ENCODE results near the gene VPS37D. TPM values are rescaled to one million over a fixed set of nuclear protein-coding genes. Genes with fewer than 3 reads are reported as not detected.

The VPS37D gene
- total and polyA plus RNA-seq, 2 donors (not counting 1 experiment from before 2014, with no cell fraction given) = 0.10 to 0.71 TPM

DNA sequence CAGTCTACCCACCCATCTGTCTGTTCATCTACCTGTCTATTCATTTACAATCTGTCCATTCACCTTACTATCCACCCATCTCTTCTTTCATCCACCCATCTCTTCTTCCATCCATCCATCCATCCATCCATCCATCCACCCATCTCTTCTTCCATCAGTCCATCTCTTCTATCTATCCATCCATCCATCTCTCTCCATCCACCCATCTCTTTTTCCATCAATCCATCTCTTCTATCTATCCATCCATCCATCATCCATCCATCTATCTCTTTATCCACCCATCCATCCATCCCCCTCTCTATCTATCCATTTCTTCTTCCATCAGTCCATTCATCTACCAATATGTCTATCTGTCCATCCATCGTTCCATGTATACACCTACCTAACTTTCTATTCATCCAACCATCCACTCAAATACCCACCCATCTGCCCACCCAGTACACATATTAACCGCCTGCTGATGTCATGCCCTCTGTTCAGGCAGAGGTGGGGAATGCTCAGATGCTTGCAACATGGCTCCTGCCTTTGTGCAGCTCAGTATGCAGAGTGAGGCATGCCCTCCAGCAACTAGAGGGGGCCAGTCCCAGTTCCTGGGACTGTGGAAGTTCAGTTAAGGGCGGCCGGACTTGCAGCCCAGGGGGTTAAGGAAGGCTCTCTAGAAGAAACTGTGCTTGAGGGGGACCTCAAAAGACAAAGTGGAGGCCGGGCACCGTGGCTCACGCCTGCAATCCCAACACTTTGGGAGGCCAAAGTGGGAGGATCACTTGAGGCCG, 32.0 kb upstream of the VPS37D start:
- DNase-seq = no peak
- Histone ChIP-seq H3K4me2 (replicated peaks; ENCODE audit: low read depth, low read length, poor library complexity, severe bottlenecking) (no peak overlapping the region), H4K20me1 (ENCODE audit: control insufficient read depth, insufficient read depth, low read length, poor library complexity, severe bottlenecking) (no peaks in the 10 kb centered on the region), H3K9ac (ENCODE audit: low read length) (no peak overlapping the region), H3K27me3 (replicated peaks in 1 of 4; ENCODE audit: control extremely low read depth in 1 of 4, control insufficient read depth in 3 of 4, insufficient read depth in 4 of 4, low read length in 3 of 4) (peaks cover 0 to 24% (median 9%) of the 10 kb centered on the region in 4 experiments), H3K4me3 (ENCODE audit: control extremely low read depth in 1 of 5, extremely low read depth in 1 of 5, insufficient read depth in 1 of 5, low read depth in 2 of 5, low read length in 4 of 5) (no peak overlapping the region), H3K9me3 (ENCODE audit: control extremely low read depth in 1 of 3, control insufficient read depth in 2 of 3, insufficient read depth in 1 of 3, low read length in 2 of 3) (peaks cover 0 to under 1% (median under 1%) of the 10 kb centered on the region in 3 donors), H3K36me3 (replicated peaks in 1 of 2; ENCODE audit: control extremely low read depth in 1 of 2, control insufficient read depth in 1 of 2, extremely low read depth in 1 of 2, insufficient read depth in 2 of 2, low read length in 1 of 2) (no peaks in the 10 kb centered on the region), H3K27ac (ENCODE audit: low read length in 2 of 2) (no peak overlapping the region), H3K4me1 (ENCODE audit: control insufficient read depth in 2 of 2, insufficient read depth in 2 of 2, low read length in 2 of 2) (no peaks in the 10 kb centered on the region), H3K79me2 (ENCODE audit: control insufficient read depth, insufficient read depth, low read length) (no peaks in the 10 kb centered on the region), H2AFZ (ENCODE audit: insufficient read depth, low read depth, low read length, poor library complexity, severe bottlenecking) (no peak overlapping the region)
- TF ChIP-seq, protein P1, sequence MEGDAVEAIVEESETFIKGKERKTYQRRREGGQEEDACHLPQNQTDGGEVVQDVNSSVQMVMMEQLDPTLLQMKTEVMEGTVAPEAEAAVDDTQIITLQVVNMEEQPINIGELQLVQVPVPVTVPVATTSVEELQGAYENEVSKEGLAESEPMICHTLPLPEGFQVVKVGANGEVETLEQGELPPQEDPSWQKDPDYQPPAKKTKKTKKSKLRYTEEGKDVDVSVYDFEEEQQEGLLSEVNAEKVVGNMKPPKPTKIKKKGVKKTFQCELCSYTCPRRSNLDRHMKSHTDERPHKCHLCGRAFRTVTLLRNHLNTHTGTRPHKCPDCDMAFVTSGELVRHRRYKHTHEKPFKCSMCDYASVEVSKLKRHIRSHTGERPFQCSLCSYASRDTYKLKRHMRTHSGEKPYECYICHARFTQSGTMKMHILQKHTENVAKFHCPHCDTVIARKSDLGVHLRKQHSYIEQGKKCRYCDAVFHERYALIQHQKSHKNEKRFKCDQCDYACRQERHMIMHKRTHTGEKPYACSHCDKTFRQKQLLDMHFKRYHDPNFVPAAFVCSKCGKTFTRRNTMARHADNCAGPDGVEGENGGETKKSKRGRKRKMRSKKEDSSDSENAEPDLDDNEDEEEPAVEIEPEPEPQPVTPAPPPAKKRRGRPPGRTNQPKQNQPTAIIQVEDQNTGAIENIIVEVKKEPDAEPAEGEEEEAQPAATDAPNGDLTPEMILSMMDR (IDR thresholded peaks at IDR 0.05) = no peak
- no peak for TF ChIP-seq EZH2 (IDR thresholded peaks at IDR 0.05; ENCODE audit: borderline replicate concordance, insufficient read depth, low read depth, low read length, poor library complexity, severe bottlenecking)
- intact Hi-C loops (cut with micrococcal nuclease) = no loop called here
- CTCF ChIA-PET = no interaction called here
- POLR2A ChIA-PET = no interaction called here
- no peak overlapping the region for H3K27ac Mint-ChIP-seq
- 95% methylated on average over 5 of the region's 8 CpGs for WGBS (ENCODE audit: insufficient coverage)
- peaks cover 28% of the 10 kb centered on the region for H3K27me3 Mint-ChIP-seq
- no peaks in the 10 kb centered on the region for H3K4me1 Mint-ChIP-seq
- no peaks in the 10 kb centered on the region for H3K9me3 Mint-ChIP-seq (ENCODE audit: insufficient read depth)
- no peak overlapping the region for H3K4me3 Mint-ChIP-seq
- no peak for ATAC-seq (ENCODE audit: low read depth)

DNA sequence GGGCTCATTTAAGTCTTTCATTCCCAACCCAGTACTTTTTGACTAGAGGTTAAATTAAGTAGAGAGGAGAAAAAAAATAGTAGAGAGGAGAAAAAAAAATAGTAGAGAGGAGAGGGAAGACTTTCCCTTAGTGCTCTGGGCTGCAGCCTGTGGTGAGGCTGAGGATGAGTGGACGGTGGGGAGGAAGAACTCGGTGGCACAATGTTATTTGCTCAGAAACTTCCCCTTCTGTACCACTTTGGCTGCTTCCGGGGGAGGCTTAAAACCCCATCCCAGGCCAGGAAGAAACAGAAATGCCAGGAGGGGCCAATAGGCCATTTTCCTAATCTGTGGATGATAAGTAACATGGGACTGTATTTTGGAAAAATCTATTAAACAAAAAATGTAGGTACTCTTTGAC, 28.7 kb upstream of the VPS37D start:
- H3K4me1 Mint-ChIP-seq = no peaks in the 10 kb centered on the region
- WGBS (ENCODE audit: insufficient coverage) = no CpG with 5 or more reads among the region's 3 CpGs
- no peak overlapping the region for H3K27ac Mint-ChIP-seq
- Histone ChIP-seq H3K4me1 (ENCODE audit: control insufficient read depth in 2 of 2, insufficient read depth in 2 of 2, low read length in 2 of 2) (no peaks in the 10 kb centered on the region), H3K9me3 (ENCODE audit: control extremely low read depth in 1 of 3, control insufficient read depth in 2 of 3, insufficient read depth in 1 of 3, low read length in 2 of 3) (peaks cover 0 to 21% (median 9%) of the 10 kb centered on the region in 3 donors), H2AFZ (ENCODE audit: insufficient read depth, low read depth, low read length, poor library complexity, severe bottlenecking) (no peak overlapping the region), H3K36me3 (replicated peaks in 1 of 2; ENCODE audit: control extremely low read depth in 1 of 2, control insufficient read depth in 1 of 2, extremely low read depth in 1 of 2, insufficient read depth in 2 of 2, low read length in 1 of 2) (no peaks in the 10 kb centered on the region), H3K27me3 (replicated peaks in 1 of 4; ENCODE audit: control extremely low read depth in 1 of 4, control insufficient read depth in 3 of 4, insufficient read depth in 4 of 4, low read length in 3 of 4) (peaks cover 0 to 13% (median 5%) of the 10 kb centered on the region in 4 experiments), H3K4me2 (replicated peaks; ENCODE audit: low read depth, low read length, poor library complexity, severe bottlenecking) (no peak overlapping the region), H3K4me3 (ENCODE audit: control extremely low read depth in 1 of 5, extremely low read depth in 1 of 5, insufficient read depth in 1 of 5, low read depth in 2 of 5, low read length in 4 of 5) (no peak overlapping the region), H3K79me2 (ENCODE audit: control insufficient read depth, insufficient read depth, low read length) (no peaks in the 10 kb centered on the region), H4K20me1 (ENCODE audit: control insufficient read depth, insufficient read depth, low read length, poor library complexity, severe bottlenecking) (no peaks in the 10 kb centered on the region), H3K27ac (ENCODE audit: low read length in 2 of 2) (no peak overlapping the region), H3K9ac (ENCODE audit: low read length) (no peak overlapping the region)
- peaks cover 20% of the 10 kb centered on the region for H3K27me3 Mint-ChIP-seq
- intact Hi-C loops (cut with micrococcal nuclease) = no loop called here
- no peak for DNase-seq
- H3K4me3 Mint-ChIP-seq = no peak overlapping the region
- TF ChIP-seq, protein P1 (IDR thresholded peaks at IDR 0.05) = no peak
- no peak for TF ChIP-seq EZH2 (IDR thresholded peaks at IDR 0.05; ENCODE audit: borderline replicate concordance, insufficient read depth, low read depth, low read length, poor library complexity, severe bottlenecking)
- CTCF ChIA-PET = no interaction called here
- ATAC-seq (ENCODE audit: low read depth) = no peak
- POLR2A ChIA-PET = no interaction called here
- no peaks in the 10 kb centered on the region for H3K9me3 Mint-ChIP-seq (ENCODE audit: insufficient read depth)
